HG02759 (cell line): ENCODE results near the gene NODAL.
"Not testable (repeated sequence)": the region's sequence is repeated elsewhere in the genome, so short reads cannot be mapped to it uniquely, and the experiment has no call there.

Source experiments
- ATAC-seq: cut with Tn5 transposase; IDR thresholded peaks from one replicate; pipeline ENCODE4 v1.9.1; 2021; ENCODE audit warnings: mild to moderate bottlenecking, moderate library complexity; ENCODE audit not compliant: unreplicated experiment

The NODAL gene

DNA sequence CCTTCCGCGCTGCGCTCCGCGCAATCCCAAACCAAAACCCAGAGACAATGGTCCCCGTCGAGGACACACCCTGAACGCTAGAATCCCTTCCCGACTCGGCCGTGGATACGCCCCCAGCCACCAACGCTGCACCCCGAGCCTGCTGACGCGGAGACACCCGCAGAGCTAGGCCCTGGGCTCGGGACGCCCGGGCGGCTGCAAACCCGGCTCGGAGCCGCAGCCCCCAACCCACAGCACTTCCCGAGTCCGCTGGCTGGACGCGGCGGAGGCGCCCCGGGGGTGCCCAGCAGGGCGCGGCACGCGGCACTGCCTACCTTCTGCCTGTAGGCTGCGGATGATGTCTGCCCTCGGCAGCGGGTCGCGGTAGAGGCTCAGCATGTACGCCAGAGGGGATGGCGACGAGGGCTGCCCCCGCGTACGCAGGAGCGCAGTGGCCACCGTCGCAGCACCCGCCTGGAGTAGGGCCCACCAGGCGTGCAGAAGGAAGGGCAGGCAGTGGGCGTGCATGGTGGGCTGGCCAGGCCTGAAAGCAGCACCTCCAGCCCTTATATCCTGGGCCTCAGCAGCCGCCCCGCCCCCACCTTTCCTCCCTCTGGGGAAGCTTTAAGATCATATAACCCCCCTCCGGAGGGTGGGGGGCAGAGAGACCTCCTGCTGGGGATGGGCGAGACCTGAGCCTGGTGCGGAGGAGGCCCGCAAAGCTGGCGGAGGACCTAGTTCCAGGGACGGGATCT lies at the start of gene NODAL:
Gene NODAL, minus strand, starts transcription at position 521 of the 734 bp plus-strand sequence. Its CDS starts 14 bp downstream, at position 507.
- no peak for ATAC-seq

DNA sequence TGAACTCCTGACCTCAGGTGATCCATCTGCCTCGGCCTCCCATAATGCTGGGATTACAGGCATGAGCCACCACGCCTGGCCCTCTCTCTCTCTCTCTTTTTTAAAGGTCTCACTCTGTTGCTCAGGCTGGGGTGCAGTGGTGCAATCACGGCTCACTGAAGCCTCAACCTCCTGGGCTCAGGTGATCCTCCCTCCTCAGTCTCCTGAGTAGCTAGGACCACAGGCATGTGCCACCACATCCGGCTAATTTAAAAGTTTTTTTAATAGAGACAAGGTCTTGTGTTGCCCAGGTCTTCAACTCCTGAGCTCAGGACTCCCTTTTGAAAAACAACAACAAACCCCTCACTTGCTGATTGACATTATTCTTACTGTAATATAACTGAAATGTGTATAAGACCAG lies 48.7 kb upstream of the NODAL start:
- ATAC-seq = no peak

DNA sequence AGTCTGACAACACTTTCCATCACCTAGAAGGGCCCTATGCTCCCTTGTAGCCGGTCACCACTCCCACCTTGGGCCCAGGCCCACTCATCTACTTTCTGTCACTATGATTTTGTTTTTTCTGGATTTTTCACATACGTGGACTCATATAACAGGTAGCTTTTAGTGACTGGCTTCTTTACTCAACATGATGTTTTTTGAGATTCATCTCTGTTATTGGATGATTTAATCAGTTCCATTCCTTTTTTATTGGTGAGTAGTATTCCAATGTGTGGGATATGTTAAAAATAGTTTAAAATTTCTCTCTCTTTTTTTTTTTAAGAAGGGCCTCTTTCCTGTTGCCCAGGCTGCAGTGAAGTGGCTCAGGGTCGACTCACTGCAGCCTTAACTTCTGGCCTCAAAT lies 46.3 kb upstream of the NODAL start:
- ATAC-seq = no peak

DNA sequence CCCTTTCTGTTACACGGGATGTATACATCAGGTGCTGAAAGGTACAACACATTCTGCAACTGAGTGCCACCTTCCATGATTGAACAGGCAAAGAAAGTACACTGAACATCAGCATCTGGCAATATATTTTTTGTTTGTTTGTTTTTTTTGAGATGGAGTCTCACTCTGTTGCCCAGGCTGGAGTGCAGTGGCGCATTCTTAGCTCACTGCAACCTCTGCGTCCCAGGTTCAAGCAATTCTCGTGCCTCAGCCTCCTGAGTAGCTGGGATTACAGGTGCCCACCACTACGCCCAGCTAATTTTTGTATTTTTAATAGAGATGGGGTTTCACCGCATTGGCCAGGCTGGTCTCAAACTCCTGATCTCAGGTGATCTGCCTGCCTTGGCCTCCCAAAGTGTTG lies 42.4 kb upstream of the NODAL start:
- ATAC-seq = not testable (repeated sequence)

DNA sequence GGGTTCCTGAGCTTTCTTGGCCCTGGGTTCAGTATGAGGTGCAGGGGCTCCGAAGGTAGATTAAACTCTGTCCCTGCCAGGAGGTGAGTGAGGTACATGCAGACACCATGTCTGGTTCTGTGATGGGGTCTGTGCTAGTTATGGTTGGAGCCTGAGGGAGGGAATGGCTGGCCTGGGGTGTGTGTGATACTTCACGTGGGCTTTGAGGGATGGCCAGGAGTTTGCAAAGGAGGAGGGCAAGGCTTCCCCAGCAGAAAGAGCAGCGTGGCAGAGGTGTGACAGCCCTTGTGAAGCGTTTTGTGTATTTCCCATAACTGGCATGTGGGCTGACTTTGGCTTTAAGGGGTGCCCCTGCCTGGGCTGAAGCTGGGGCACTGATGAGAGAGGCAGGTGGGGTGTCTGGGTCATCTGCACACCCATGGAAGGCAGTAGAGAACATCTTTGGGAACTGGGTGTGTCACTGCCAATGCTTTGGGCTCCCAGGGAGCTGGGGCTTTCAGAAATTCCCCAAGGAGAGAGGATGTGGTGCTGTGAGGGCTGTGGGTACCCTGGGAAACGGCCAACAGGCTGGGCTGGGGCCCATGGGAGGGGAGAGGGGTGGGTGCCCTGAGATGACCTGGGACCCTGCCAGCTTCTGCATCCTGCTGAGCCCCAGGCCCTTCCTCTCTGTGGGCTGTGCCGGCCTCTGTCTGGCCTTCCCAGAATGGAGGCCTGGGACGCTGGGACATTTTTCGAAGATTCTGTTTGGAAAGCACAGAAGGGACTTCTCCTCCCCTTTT lies 41.7 kb upstream of the NODAL start:
- ATAC-seq = no peak

DNA sequence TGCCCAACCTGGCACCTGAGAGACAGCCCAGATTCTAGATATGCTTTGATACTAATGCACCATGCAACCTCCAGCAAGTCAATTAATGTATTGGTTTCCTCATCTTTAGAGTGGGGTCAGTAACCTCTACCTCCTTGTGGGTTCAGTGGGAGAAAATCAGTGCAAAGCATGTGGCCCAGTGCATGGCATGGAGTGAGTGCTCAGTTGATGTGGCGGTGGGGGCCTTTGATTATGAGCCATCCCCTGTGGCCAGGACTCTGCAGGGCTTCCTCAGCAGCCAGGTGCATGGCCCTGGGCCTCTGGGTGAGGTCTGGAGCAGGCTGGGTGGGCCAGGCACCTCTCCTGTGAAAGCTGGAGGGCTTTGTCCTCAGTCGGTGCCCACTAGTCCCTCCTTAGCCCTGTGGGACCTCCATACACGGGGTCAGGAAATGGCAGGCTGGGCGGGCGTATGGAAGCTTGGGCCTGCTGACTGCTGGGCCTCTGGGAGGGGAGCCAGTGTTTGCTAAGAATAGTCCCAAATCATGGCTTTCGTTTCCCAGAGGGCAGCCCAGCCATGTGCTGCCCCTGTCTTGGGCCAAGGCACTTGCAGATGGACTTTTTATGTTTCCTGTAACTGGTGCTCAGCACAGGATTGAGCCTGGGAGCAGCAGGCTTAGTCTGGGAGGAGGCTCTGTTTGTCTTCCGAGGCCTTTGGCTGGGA lies 40.5 kb upstream of the NODAL start:
- ATAC-seq = no peak

DNA sequence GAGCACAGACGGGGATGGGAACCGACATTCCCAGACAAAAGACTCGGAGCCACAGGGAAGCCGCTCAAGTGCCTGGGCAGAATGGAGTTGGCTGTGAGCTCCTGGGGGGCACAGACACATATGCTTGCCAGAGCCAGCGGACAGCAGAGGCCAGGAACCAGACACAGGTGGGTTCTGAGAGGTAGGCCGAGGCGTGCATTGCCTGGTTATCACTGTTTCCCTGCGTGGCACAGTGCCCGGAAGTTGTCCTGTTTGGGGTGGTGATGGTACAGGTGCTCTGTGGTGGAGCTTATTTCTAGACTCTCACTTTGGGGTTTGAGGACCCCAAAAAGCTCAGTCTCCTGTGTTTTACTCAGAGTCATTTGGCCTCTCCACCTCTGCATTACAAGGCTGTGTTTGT lies 39.6 kb upstream of the NODAL start:
- no peak for ATAC-seq

DNA sequence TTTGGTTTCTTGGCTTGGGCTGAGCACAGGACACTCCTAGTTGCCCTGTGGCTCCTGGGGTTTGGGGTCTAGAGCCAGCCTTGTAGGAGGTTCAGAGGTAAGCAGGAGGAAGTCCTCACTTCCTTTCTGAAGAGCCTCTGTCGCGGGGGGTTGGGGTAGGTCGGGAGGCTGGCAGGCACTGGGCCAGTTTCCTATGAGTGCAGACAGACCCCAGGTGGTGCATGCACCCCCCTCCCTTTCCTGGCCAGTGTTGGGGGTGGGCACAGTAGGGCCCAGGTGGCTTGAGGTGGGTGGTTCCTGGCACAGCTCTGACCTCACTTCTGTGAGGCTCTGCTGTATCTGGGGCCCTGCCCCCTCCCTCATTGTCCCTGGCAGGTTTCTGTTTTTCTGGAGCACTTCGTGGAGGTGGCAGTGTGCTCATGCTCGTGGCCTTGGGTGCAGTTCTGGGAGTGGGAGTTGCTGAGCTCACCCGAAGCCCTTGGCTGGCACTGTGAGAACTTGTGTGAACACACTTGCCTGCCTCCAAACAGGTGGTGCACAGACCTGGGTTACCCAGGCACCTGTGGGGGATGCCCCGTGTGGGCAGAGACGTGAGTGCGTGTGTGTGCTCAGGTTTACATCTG lies 38.9 kb upstream of the NODAL start:
- ATAC-seq = no peak

DNA sequence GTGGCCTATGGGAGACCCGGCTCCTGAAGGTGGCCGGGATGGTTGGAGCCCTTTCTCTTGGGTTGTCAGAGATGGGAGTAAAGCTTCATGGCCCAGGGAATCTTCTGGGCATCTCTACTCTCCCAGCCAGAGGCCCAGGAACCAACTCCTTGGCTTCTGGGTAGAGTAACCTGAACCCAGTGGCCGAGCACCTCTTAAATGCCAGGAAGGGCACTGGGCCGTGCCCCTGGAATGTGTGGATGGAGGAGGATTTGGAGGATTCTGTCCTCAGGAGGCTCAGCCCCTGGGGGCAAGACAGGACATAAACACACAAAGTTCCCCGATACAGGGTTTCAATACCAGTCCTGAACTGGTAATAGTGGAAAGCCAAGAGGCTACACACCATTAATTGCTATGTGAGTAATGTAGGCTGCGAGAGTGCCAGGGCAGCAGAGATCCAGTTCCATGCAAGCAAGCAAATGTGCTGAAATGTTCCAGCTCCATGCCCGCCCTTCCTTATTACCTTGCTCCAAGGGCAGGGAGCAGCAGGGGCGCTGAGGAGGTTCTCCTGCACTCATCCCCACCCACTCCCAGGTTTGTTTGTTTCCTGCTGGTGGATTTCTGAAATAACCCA lies 38.3 kb upstream of the NODAL start:
- no peak for ATAC-seq

DNA sequence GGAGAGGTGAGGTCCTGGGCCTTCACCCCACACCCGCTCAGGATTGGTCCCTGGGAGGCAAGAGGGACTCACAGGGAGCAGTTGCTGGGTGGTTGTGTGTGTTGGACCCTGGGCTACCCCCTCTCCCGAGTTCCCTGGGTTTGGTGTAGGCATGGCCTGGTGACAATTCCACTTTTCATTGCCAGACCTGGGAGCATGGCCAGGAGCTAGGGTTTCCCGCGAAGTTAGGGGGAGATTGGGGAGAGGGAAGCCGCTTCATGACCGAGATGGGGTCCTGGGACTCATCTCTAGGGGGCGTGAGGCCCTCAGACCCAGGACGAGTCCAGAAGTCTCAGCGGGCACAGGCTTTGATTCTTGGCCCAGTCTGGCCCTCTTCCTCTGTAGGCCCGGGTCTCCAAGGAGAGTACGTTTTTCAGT lies 37.7 kb upstream of the NODAL start:
- ATAC-seq = no peak

DNA sequence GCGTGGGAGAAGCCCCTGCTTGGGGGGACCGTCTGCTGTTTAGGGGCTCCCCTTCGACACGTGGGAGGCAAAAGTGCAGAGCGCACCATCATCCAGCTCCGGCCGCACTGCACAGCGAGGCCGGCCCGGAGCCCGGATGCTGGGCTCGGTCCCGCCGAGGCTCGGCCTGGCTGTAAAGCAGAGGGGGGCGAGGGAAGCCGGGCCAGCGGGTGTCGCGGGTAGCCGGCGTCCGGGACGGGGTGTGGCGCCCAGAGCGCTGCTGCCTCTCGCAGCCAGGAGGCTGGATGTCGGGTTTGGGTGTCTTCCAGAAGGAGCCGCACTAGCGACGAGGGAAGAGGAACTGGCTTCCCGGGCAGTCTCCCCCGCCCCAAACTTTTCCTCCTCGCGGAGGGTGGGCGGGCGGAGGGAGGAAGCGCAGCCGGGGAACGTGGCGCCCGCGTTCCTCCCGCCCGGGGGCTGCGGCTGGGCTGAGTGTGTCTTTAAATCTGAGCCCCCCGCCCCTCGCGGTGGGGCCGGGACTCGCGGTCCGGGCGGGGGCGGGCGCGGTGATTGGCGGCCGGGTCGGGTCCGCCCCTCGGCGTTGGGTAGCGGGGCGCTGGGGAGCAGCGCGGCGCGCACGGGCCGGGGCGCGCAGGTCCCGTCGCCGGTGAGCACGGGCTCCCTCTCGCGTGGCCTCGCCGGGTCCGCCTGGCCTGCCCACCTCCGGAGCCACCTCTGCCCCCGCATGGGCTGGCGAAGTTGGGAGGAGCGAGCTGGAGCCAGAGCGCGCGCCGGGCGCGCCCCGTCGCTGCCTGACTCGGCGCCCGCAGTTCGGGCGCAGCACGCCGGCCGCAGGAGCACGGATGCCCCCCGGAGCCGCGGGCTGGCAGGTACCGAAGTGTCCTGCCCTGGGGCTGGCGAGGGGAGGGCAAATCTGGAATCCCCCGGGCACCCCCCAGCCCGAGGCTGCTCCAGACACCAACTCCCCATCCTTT lies 37.0 kb upstream of the NODAL start, which contains the start of gene PALD1:
Gene PALD1, plus strand, starts transcription at position 577 of the 974 bp plus-strand sequence. CDS start 47,185 bp downstream, outside the sequence.
- ATAC-seq = peak; percentile 40

DNA sequence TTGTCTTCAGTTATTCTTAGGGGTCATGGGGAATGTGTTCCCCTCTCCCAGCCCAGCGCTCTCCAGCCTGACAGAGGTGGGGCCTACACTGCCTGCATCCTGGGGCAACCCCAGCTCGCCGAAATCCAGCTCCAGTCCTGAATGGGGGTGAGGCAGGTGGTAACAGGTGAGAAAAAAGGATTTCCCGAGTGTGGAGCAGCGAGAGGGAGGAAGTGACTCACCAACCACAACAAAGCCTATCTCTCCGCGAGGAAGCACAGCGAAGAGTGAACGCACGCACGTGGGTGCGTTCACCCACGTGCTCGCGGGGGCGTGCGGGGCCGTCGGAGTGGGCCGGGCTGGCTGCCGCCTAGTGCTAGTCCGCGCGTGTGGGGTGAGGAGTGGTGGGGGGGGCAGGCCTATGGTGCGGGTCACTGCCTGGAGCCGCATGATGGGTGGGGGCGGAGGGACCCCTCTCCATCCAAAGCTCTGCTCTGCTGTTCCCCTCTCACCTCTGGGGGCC lies 36.2 kb upstream of the NODAL start:
- no peak for ATAC-seq

DNA sequence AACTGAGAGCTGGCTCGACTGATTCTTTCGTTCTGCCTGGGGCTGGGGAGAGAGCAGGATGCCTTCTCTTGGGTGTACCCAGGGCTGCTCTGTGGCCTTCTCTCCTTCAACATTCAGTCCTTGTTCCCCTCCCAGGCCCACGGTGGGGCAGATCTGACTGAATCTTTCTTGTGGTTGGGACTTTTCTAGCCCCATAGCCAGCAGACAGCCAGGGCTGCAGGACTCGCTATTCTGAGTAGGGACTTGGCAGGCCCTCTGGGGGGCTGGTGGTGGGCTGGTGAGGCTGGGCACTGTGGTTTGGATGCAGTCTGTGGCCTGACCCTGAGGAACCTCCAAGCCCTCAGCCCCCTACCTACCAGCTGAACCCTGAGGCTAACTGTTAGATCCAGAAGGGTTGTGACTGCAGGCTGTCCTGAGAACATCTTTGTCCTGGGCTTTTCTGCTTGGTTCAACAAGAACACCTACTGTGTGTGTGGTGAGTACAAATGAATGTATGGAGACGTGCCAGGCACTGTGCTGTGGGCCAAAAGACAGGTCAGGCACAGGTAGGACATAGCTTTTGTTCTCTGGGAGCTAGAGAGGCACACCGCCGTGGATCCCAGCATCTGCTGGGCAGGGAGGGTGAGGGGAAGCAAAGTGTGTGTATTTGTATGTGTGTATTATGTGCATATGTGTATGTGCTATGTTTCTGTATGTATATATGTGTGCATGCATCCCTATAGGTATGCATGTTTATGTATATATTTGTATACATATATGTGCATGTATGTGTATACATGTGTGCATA lies 35.0 kb upstream of the NODAL start:
- no peak for ATAC-seq

DNA sequence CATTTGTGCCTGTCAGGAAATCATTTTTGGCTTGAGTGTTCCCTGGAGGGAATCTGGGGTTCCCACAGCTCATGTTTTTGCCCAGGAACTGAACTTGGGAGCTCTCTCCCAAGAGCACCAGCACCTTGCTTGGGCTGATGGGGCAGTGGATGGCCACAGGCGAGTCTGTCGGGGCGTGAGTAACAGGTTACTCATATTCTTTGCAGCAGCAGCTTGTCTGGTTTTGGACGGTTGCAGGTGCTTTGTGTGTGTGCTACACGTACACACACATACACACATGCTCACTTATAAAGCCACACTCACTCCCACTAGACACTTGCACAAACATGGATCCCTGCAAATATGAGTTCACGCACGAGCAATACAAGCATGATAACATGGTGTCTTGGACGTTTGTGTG lies 34.2 kb upstream of the NODAL start:
- ATAC-seq = no peak

DNA sequence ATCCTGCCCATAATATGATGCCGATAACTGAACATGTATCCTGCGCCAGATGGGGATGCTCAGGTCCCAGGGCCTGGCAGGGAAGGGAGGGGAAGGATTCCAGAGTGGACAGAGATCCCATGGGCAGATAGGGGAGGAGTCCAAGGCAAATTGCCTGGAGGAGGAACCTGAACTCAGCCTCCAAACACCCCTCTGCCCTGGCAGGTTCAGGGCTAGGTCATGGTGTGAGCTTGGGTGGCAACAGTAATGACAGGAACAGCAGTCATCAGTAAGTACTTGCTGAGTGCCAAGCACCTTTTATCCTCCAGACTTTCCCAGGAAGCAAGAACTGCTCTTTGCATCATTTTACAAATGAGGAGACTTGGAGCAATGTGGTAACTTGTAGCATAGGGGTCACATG lies 33.3 kb upstream of the NODAL start:
- ATAC-seq = no peak

DNA sequence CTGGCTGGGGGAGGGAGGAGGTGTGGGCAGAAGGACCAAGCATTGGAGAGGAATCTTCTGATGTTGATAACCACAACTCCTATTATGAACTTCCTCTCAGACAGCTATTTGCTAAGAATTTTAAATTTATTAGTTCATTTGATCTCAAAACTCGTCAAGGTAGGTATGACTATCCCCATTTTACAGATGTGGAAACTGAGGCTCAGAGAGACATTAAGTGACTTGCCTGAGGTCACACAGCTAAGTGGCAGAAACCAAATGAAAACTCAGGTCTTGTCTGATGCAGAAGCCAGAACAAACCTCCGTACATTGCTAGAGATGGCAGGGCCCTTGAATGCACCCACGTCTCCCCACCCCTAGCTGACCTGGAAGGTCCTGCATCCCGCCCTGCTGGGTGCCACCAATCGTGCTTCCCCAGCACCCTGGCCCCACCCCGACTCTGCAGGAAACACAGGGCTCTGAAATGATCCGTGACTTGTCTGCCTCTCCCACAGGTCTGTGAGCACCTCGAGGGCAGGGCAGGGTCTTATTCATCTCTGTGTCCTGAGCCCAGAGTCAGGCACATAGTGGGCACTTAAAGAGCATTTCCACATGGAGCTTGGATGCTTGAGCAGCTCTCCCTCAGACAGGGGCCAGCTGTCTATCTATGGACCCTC lies 31.4 kb upstream of the NODAL start:
- no peak for ATAC-seq

DNA sequence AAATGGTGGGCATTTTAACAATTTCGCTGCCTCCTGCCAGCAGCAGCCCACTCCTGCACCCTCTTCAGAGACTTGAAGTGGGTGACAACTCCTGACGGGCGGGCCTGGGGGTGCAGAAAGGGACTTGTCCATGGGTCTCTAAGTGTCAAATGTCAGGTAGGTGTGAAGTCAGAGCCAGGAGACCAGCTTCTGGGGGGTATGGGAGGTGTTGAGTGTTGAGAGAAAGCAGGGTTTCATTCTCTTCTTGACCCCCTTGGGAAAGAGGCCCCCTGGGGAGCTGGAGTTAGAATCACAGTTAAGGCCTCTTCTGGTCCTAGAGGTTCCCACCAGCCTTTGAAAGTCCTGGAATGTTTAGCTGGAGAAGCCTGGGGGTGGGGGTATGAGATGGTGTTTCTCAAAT lies 25.5 kb upstream of the NODAL start:
- no peak for ATAC-seq

DNA sequence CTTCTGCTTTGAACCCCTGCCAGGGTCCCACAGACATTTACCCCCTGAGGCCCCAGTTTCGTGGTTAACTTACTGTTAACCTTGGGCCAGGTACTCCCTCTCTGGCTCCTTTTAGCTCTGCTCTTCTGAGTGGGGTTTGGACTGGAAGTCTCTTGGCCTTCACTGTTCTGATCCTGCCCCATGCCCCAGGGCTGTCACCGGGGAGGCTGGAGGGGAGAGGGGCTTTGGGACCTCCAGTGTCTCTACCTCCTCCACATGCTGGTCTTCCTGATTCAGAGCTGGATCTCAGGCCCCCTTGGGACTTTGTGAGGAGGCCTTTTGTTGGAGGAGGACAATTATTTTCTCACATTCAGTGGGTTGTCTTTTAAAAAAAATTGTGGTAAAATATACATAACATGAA lies 24.4 kb upstream of the NODAL start:
- ATAC-seq = no peak
